ENCODE data around the gene ZMIZ1. TPM values are rescaled to one million over a fixed set of nuclear protein-coding genes. Genes with fewer than 3 reads are reported as not detected.

Gene ZMIZ1
- polyA plus RNA-seq, 1 donor from 2014 or later = 26.8 TPM

DNA sequence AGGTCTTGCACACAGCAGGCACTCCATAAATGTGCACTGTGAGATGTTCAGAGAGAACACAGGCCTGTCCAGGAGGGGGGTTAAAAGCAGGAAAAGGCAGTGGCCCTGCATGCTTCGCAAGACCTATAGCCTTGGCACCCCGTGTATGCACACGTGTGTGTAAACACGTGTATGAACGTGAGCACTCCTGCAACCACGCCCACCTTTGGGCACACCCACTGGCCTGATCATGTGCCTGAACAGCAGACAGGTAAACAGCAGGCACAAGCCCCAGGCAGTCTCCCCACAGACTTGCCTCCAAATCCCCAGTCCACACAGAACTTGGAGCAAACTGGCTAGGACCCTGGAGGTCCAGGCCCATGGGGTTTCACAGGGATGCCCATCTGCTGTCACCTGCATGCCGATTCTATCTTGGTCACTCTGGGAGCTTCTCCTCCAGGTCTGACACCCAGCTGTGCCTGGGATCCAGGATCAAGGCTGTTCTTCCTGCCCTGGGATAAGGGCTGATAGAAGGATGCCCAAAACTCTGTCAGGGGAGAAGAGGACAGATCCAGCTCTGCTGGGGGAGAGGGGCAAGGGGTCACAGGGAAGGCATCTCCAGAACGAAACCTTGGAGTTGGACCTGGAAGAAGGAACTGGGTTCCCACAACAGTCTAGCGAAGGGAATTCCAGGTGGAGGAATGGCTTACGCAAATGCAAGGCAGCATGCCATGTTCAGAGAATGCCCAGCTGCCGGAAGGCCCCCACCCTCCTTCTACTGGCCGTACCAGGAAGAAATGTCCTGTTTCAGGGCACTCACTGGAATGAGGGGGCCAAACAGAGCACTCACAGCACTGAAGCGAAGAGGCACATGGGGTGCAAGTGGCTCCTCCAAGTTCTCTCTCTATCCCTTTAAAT is 14.3 kb upstream of the ZMIZ1 start:
- no peaks in the 10 kb centered on the region for H3K27me3 ChIP-seq (ENCODE audit: insufficient read depth, low read depth, low read length)
- H3K79me2 ChIP-seq (replicated peaks; ENCODE audit: insufficient read depth, low read length) = no peaks in the 10 kb centered on the region
- TF ChIP-seq EP300 (conservative IDR thresholded peaks at IDR 0.05; ENCODE audit: poor library complexity, severe bottlenecking) (no peak), TAF1 (IDR thresholded peaks at IDR 0.05; ENCODE audit: low read depth) (no peak), EZH2 (IDR thresholded peaks at IDR 0.05; ENCODE audit: borderline replicate concordance, insufficient read depth, low read length, poor library complexity, severe bottlenecking) (no peak), MXI1 (conservative IDR thresholded peaks at IDR 0.05; ENCODE audit: poor library complexity, severe bottlenecking) (no peak), SMC3 (conservative IDR thresholded peaks at IDR 0.05; ENCODE audit: poor library complexity) (no peak), POLR2AphosphoS5 (IDR thresholded peaks at IDR 0.05) (no peak), RAD21 (conservative IDR thresholded peaks at IDR 0.05) (no peak)
- TF ChIP-seq, protein P1, sequence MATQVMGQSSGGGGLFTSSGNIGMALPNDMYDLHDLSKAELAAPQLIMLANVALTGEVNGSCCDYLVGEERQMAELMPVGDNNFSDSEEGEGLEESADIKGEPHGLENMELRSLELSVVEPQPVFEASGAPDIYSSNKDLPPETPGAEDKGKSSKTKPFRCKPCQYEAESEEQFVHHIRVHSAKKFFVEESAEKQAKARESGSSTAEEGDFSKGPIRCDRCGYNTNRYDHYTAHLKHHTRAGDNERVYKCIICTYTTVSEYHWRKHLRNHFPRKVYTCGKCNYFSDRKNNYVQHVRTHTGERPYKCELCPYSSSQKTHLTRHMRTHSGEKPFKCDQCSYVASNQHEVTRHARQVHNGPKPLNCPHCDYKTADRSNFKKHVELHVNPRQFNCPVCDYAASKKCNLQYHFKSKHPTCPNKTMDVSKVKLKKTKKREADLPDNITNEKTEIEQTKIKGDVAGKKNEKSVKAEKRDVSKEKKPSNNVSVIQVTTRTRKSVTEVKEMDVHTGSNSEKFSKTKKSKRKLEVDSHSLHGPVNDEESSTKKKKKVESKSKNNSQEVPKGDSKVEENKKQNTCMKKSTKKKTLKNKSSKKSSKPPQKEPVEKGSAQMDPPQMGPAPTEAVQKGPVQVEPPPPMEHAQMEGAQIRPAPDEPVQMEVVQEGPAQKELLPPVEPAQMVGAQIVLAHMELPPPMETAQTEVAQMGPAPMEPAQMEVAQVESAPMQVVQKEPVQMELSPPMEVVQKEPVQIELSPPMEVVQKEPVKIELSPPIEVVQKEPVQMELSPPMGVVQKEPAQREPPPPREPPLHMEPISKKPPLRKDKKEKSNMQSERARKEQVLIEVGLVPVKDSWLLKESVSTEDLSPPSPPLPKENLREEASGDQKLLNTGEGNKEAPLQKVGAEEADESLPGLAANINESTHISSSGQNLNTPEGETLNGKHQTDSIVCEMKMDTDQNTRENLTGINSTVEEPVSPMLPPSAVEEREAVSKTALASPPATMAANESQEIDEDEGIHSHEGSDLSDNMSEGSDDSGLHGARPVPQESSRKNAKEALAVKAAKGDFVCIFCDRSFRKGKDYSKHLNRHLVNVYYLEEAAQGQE (IDR thresholded peaks at IDR 0.05; ENCODE audit: borderline replicate concordance) = no peak
- TF ChIP-seq, protein P2, sequence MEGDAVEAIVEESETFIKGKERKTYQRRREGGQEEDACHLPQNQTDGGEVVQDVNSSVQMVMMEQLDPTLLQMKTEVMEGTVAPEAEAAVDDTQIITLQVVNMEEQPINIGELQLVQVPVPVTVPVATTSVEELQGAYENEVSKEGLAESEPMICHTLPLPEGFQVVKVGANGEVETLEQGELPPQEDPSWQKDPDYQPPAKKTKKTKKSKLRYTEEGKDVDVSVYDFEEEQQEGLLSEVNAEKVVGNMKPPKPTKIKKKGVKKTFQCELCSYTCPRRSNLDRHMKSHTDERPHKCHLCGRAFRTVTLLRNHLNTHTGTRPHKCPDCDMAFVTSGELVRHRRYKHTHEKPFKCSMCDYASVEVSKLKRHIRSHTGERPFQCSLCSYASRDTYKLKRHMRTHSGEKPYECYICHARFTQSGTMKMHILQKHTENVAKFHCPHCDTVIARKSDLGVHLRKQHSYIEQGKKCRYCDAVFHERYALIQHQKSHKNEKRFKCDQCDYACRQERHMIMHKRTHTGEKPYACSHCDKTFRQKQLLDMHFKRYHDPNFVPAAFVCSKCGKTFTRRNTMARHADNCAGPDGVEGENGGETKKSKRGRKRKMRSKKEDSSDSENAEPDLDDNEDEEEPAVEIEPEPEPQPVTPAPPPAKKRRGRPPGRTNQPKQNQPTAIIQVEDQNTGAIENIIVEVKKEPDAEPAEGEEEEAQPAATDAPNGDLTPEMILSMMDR (IDR thresholded peaks at IDR 0.05; ENCODE audit: poor library complexity, severe bottlenecking) = no peak
- H3K9me2 ChIP-seq (ENCODE audit: insufficient read depth, low read length) = no peaks in the 10 kb centered on the region
- no peak overlapping the region for H3K27ac ChIP-seq (ENCODE audit: low read length)
- H2AFZ ChIP-seq (ENCODE audit: low read depth, low read length) = no peak overlapping the region
- H3K4me3 ChIP-seq (ENCODE audit: low read length) = no peak overlapping the region
- H3F3A ChIP-seq (ENCODE audit: insufficient read depth, low read length, poor library complexity, severe bottlenecking) = no peaks in the 10 kb centered on the region
- H3K4me2 ChIP-seq (ENCODE audit: low read length) = no peak overlapping the region
- no peaks in the 10 kb centered on the region for H4K20me1 ChIP-seq (ENCODE audit: insufficient read depth)
- no peak overlapping the region for H3K9ac ChIP-seq (ENCODE audit: low read length)
- no peaks in the 10 kb centered on the region for H3K9me3 ChIP-seq (ENCODE audit: low read length)
- H3K36me3 ChIP-seq (ENCODE audit: insufficient read depth, low read length) = no peaks in the 10 kb centered on the region

DNA sequence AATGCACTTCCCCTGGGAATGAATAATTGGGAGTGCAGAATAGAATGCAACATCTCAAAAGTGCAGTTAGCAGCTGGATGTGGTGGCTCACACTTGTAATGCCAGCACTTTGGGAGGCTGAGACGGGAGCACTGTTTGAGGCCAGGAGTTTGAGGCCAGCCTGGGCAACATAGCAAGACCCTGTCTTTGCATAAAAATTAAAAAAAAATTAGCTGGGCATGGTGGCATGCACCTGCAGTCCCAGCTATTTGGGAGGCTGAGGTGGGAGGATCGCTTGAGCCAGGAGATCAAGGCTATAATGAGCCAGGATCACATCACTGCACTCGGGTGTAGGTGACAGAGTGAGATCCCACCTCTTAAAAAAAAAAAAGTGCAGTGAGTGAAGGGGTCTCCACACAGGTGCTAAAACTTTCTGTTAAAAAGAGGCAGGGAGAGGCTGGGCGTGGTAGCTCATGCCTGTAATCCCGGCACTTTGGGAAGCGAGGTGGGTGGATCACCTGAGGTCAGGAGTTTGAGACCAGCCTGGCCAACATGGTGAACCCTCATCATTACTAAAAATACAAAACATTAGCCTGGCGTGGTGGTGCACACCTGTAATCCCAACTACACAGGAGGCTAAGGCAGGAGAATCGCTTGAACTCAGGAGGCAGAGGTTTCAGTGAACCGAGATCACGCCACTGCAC is 13.5 kb upstream of the ZMIZ1 start:
- H3K79me2 ChIP-seq (replicated peaks; ENCODE audit: insufficient read depth, low read length) = no peaks in the 10 kb centered on the region
- no peaks in the 10 kb centered on the region for H3K9me3 ChIP-seq (ENCODE audit: low read length)
- H3K36me3 ChIP-seq (ENCODE audit: insufficient read depth, low read length) = no peaks in the 10 kb centered on the region
- H3K9me2 ChIP-seq (ENCODE audit: insufficient read depth, low read length) = no peaks in the 10 kb centered on the region
- no peak overlapping the region for H3K27ac ChIP-seq (ENCODE audit: low read length)
- H3K4me3 ChIP-seq (ENCODE audit: low read length) = no peak overlapping the region
- H3F3A ChIP-seq (ENCODE audit: insufficient read depth, low read length, poor library complexity, severe bottlenecking) = no peaks in the 10 kb centered on the region
- no peaks in the 10 kb centered on the region for H3K27me3 ChIP-seq (ENCODE audit: insufficient read depth, low read depth, low read length)
- no peak overlapping the region for H3K4me2 ChIP-seq (ENCODE audit: low read length)
- H2AFZ ChIP-seq (ENCODE audit: low read depth, low read length) = no peak overlapping the region
- H4K20me1 ChIP-seq (ENCODE audit: insufficient read depth) = no peaks in the 10 kb centered on the region
- no peak overlapping the region for H3K9ac ChIP-seq (ENCODE audit: low read length)
- no peak for TF ChIP-seq EZH2 (IDR thresholded peaks at IDR 0.05; ENCODE audit: borderline replicate concordance, insufficient read depth, low read length, poor library complexity, severe bottlenecking)
- no peak for TF ChIP-seq TAF1 (IDR thresholded peaks at IDR 0.05; ENCODE audit: low read depth)
- no peak for TF ChIP-seq RAD21 (conservative IDR thresholded peaks at IDR 0.05)
- TF ChIP-seq EP300 (conservative IDR thresholded peaks at IDR 0.05; ENCODE audit: poor library complexity, severe bottlenecking) = no peak
- TF ChIP-seq MXI1 (conservative IDR thresholded peaks at IDR 0.05; ENCODE audit: poor library complexity, severe bottlenecking) = no peak
- no peak for TF ChIP-seq POLR2AphosphoS5 (IDR thresholded peaks at IDR 0.05)
- TF ChIP-seq, protein P2 (IDR thresholded peaks at IDR 0.05; ENCODE audit: poor library complexity, severe bottlenecking) = no peak
- TF ChIP-seq, protein P1 (IDR thresholded peaks at IDR 0.05; ENCODE audit: borderline replicate concordance) = no peak
- no peak for TF ChIP-seq SMC3 (conservative IDR thresholded peaks at IDR 0.05; ENCODE audit: poor library complexity)
